NCI-H1105 (cell line): ENCODE results near the gene CALCR.
"Not testable (repeated sequence)": the region's sequence is repeated elsewhere in the genome, so short reads cannot be mapped to it uniquely, and the experiment has no call there.

Experiments
- DNase-seq: peaks from one replicate; lab custom pipeline; 2025; lab: John Stamatoyannopoulos, UW

Gene CALCR

GRCh38 chr7:93574646-93575554, at the start of gene CALCR:
CALCR (minus strand) TSS chr7:93574724; CDS start chr7:93486981, 87,743 bp downstream.
- no peak for DNase-seq

- no peak for DNase-seq
These were observed 49.3 kb upstream of the CALCR start for GRCh38 chr7:93623816-93624215.

- DNase-seq = no peak
These were observed 47.8 kb upstream of the CALCR start for GRCh38 chr7:93622036-93623033.

- no peak for DNase-seq
These were observed 46.3 kb upstream of the CALCR start for GRCh38 chr7:93620864-93621263.

GRCh38 chr7:93620057-93620456, 45.5 kb upstream of the CALCR start:
- no peak for DNase-seq

- peak; percentile 21 for DNase-seq
These were observed 26.8 kb upstream of the CALCR start for GRCh38 chr7:93601363-93601762.

GRCh38 chr7:93594250-93594649, 19.7 kb upstream of the CALCR start:
- no peak for DNase-seq

GRCh38 chr7:93592588-93593266, 18.2 kb upstream of the CALCR start:
- DNase-seq = no peak

GRCh38 chr7:93591224-93592050, 16.9 kb upstream of the CALCR start:
- not testable (repeated sequence) for DNase-seq

- not testable (repeated sequence) for DNase-seq
These were observed 11.9 kb upstream of the CALCR start for GRCh38 chr7:93586479-93586865.

GRCh38 chr7:93585694-93586478, 11.4 kb upstream of the CALCR start:
- DNase-seq = not testable (repeated sequence)

GRCh38 chr7:93579431-93579830, 4.9 kb upstream of the CALCR start:
- DNase-seq = no peak

- no peak for DNase-seq
These were observed 4.2 kb upstream of the CALCR start for GRCh38 chr7:93578762-93579161.

- DNase-seq = no peak
These were observed 1.3 kb upstream of the CALCR start for GRCh38 chr7:93575555-93576399.

GRCh38 chr7:93574269-93574645, 267 bp downstream of the CALCR start:
- no peak for DNase-seq

GRCh38 chr7:93569189-93569588, 5.3 kb downstream of the CALCR start:
- DNase-seq = no peak

GRCh38 chr7:93566876-93567275, 7.6 kb downstream of the CALCR start:
- no peak for DNase-seq

- DNase-seq = no peak
These were observed 10.9 kb downstream of the CALCR start for GRCh38 chr7:93563584-93563983.

- DNase-seq = no peak
These were observed 11.6 kb downstream of the CALCR start for GRCh38 chr7:93562936-93563335.
